HepG2 (cell line): ENCODE data around the gene ZNF865. TPM values are rescaled to one million over a fixed set of nuclear protein-coding genes. Genes with fewer than 3 reads are reported as not detected.

ENCODE experiments used
- ARHGAP35 ChIP-seq: sonication (generic); formaldehyde crosslinking; IDR thresholded peaks from 2 replicates; pipeline ENCODE4 v1.9.0; 2022; ENCODE audit warnings: mild to moderate bottlenecking, inconsistent platforms, moderate library complexity, missing genetic modification reagents, borderline replicate concordance
- EEA1 ChIP-seq: sonication (generic); formaldehyde crosslinking; IDR thresholded peaks from 2 replicates; pipeline ENCODE4 v1.5.1; 2020; ENCODE audit warnings: mild to moderate bottlenecking, missing genetic modification reagents, borderline replicate concordance
- NR2F2 ChIP-seq: IDR thresholded peaks from 2 replicates; pipeline ENCODE4 v1.6.1; 2012; ENCODE audit warnings: low read depth, inconsistent platforms, borderline replicate concordance
- PBX2 ChIP-seq: IDR thresholded peaks from 2 replicates; pipeline ENCODE4 v1.6.1; 2016; ENCODE audit warnings: control low read depth
- TFDP2 ChIP-seq: sonication (generic); formaldehyde crosslinking; IDR thresholded peaks from 2 replicates; pipeline ENCODE4 v1.4.0; 2020; ENCODE audit warnings: missing genetic modification reagents
- ZBTB42 ChIP-seq: sonication (generic); formaldehyde crosslinking; IDR thresholded peaks from 2 replicates; pipeline ENCODE4 v1.5.0; 2020; ENCODE audit warnings: mild to moderate bottlenecking, missing genetic modification reagents
- ZFP36L1 ChIP-seq: sonication (generic); formaldehyde crosslinking; IDR thresholded peaks from 2 replicates; pipeline ENCODE4 v1.8.0; 2022; ENCODE audit warnings: mild to moderate bottlenecking, missing genetic modification reagents, moderate library complexity
- ZNF142 ChIP-seq: sonication (generic); formaldehyde crosslinking; IDR thresholded peaks from 2 replicates; pipeline ENCODE4 v1.4.0; 2020; ENCODE audit warnings: missing genetic modification reagents
- ZNF407 ChIP-seq: sonication (generic); formaldehyde crosslinking; IDR thresholded peaks from one replicate; pipeline ENCODE4 v1.5.1; 2020; ENCODE audit warnings: mild to moderate bottlenecking, missing genetic modification reagents; ENCODE audit errors: not compliant biosample characterization
- ZNF589 ChIP-seq: sonication (generic); formaldehyde crosslinking; conservative IDR thresholded peaks from 2 replicates; pipeline ENCODE4 v1.8.0; 2022; ENCODE audit warnings: mild to moderate bottlenecking, moderate library complexity, missing genetic modification reagents
- ZNF678 ChIP-seq: sonication (generic); formaldehyde crosslinking; IDR thresholded peaks from 2 replicates; pipeline ENCODE4 v1.4.0; 2020; ENCODE audit warnings: mild to moderate bottlenecking, missing genetic modification reagents
- polyA plus RNA-seq, 8 experiments: library from polyadenylated mRNA; depleted of rRNA in 3 of 8; stranded (reverse) in 7 of 8; unstranded in 1 of 8; fragments of >200 nt; fragmentation: Illumina TruSeq in 4 of 8; extraction: Trizol in 4 of 8; gene quantifications; 2 replicates each; pipeline versions ENCODE4 v1.2.1 to v1.2.3, GENCODE V29; 2011 to 2016; ENCODE audit warnings: low read depth in 4 of 8, missing spikeins in 1 of 8, mixed read lengths in 1 of 8; ENCODE audit not compliant: insufficient read depth in 1 of 8
- total RNA-seq, 5 experiments: library from RNA; depleted of rRNA; stranded (reverse); fragments of >200 nt; fragmentation: Illumina TruSeq; extraction: Trizol; gene quantifications; 2 replicates each; pipeline ENCODE4 v1.2.3, GENCODE V29; 2016; ENCODE audit warnings: low read depth in 1 of 5

The ZNF865 gene
- total and polyA plus RNA-seq, 2 of the 13 experiments (the other 11 are each of a cell fraction or from before 2014, with no cell fraction given): 0.93 to 1.0 TPM

- no peak for TF ChIP-seq ZNF407 (CRISPR knock-in tag)
- TF ChIP-seq NR2F2: no peak
- no peak for TF ChIP-seq PBX2
- TF ChIP-seq ZNF678: peak; percentile 85; the same call in 1 of the 2 replicates
- TF ChIP-seq ZNF142 (CRISPR knock-in tag): 0 out of 2 replicates have a peak, but pooled peaks have one; percentile 63
- TF ChIP-seq ZBTB42: 0 out of 2 replicates have a peak, but pooled peaks have one; percentile 44
- peak; percentile 66 for TF ChIP-seq TFDP2 (CRISPR knock-in tag)
- peak; percentile 82; the same call in 1 of the 2 replicates for TF ChIP-seq ARHGAP35 (CRISPR knock-in tag)
- 0 out of 2 replicates have a peak, but pooled peaks have one; percentile 55 for TF ChIP-seq ZFP36L1 (CRISPR knock-in tag)
- TF ChIP-seq ZNF589 (CRISPR knock-in tag): peak; percentile 81; the same call in 1 of the 2 replicates
- TF ChIP-seq EEA1 (CRISPR knock-in tag): peak; percentile 80
Observed at GRCh38 chr19:55654868-55655647, 49.6 kb downstream of the ZNF865 start, which contains the start of gene U2AF2 (continued).
